ENCODE measurements around the gene FAM222A. TPM values are rescaled to one million over a fixed set of nuclear protein-coding genes. Genes with fewer than 3 reads are reported as not detected.

Gene FAM222A
- total RNA-seq, 1 experiment from 2014 or later: 3.7 TPM

GRCh38 chr12:109730306-109731145 lies 16.9 kb downstream of the FAM222A start:
- CTCF ChIA-PET: no interaction called here
- Histone ChIP-seq H2AFZ (ENCODE audit: low read depth, low read length, poor library complexity, severe bottlenecking) (no peak overlapping the region), H3K4me3 (replicated peaks in 1 of 2; ENCODE audit: low read depth in 1 of 2, low read length in 2 of 2) (no peak overlapping the region), H3K27me3 (ENCODE audit: insufficient read depth, low read length) (no peaks in the 10 kb centered on the region), H3K9ac (ENCODE audit: low read length) (no peak overlapping the region), H3K79me2 (ENCODE audit: insufficient read depth, low read length) (no peaks in the 10 kb centered on the region), H3K4me1 (ENCODE audit: control insufficient read depth in 1 of 2, insufficient read depth in 2 of 2, low read length in 2 of 2) (no peaks in the 10 kb centered on the region), H3K9me2 (ENCODE audit: insufficient read depth) (no peaks in the 10 kb centered on the region), H3K36me3 (ENCODE audit: control insufficient read depth in 1 of 2, insufficient read depth in 2 of 2, low read length in 2 of 2) (no peaks in the 10 kb centered on the region), H3K27ac (ENCODE audit: low read depth, low read length) (no peak overlapping the region), H3K4me2 (ENCODE audit: low read length) (no peak overlapping the region), H3K9me3 (ENCODE audit: control insufficient read depth in 1 of 2, insufficient read depth in 1 of 2, low read depth in 1 of 2, low read length in 2 of 2) (no peaks in the 10 kb centered on the region), H4K20me1 (ENCODE audit: insufficient read depth) (no peaks in the 10 kb centered on the region)
- no peak for ATAC-seq
- no TSS peak for BruUV-seq (replicated peaks)
- RAD21 ChIA-PET (ENCODE audit: low non-redundant PET in 1 of 2, low total read pairs in 2 of 2, uncharacterized antibody in 2 of 2, unreplicated experiment in 2 of 2): no interaction called here
- intact Hi-C loops (cut with micrococcal nuclease): no loop called here
- no peak for TF ChIP-seq ZNF274 (IDR thresholded peaks at IDR 0.05; ENCODE audit: low read depth, low read length)
- no peak for TF ChIP-seq EZH2phosphoT487 (IDR thresholded peaks at IDR 0.05; ENCODE audit: borderline replicate concordance)
- no peak for TF ChIP-seq SRF (IDR thresholded peaks at IDR 0.05; ENCODE audit: low read depth)
- no peak for TF ChIP-seq SP1 (IDR thresholded peaks at IDR 0.05; ENCODE audit: low read depth)
- no peak for TF ChIP-seq JUND (IDR thresholded peaks at IDR 0.05)
- no peak for TF ChIP-seq ATF3 (IDR thresholded peaks at IDR 0.05)
- no peak for TF ChIP-seq ZFX (IDR thresholded peaks at IDR 0.05)
- no peak for TF ChIP-seq CBX3 (IDR thresholded peaks at IDR 0.05; ENCODE audit: low read depth)
- no peak for TF ChIP-seq YY1 (IDR thresholded peaks at IDR 0.05; ENCODE audit: extremely low read depth, insufficient replicate concordance, low read depth, low read length)
- TF ChIP-seq TCF7L2 (IDR thresholded peaks at IDR 0.05; ENCODE audit: borderline replicate concordance, extremely low read depth, insufficient read depth, insufficient read length): no peak
- TF ChIP-seq EZH2 (IDR thresholded peaks at IDR 0.05): no peak
- POLR2A ChIA-PET: no interaction called here
- no peak for DNase-seq (ENCODE audit: low read depth, low spot score)
